GM23338 (cell line): Measurements from ENCODE around the gene NCOR2. TPM values are rescaled to one million over a fixed set of nuclear protein-coding genes. Genes with fewer than 3 reads are reported as not detected.

ENCODE experiments used
- ATAC-seq: fragments of 200-7000 bp; cut with Tn5 transposase; 3 replicates; pipeline ENCODE4 v1.9.1; 2020
- DNase-seq: peaks from one replicate; pipeline ENCODE4 v3.0.0-alpha.2; 2015; ENCODE audit warnings: low spot score
- H2AFZ ChIP-seq: fragments of 200-600 bp; sonication (generic); 2 replicates; pipeline ENCODE4 v1.8.0; 2016; ENCODE audit warnings: antibody characterized with exemption, mild to moderate bottlenecking, moderate library complexity
- H3F3A ChIP-seq: fragments of 200-600 bp; sonication (generic); replicated peaks from 2 replicates; pipeline ENCODE4 v1.8.0; 2017; ENCODE audit warnings: antibody characterized with exemption, mixed run types, low read depth
- H3K27ac ChIP-seq: fragments of 200-600 bp; sonication (generic); 2 replicates; pipeline ENCODE4 v1.6.1; 2016; ENCODE audit warnings: low read depth
- H3K27me3 ChIP-seq: fragments of 200-600 bp; sonication (generic); 2 replicates; pipeline ENCODE4 v1.8.0; 2016; ENCODE audit warnings: mild to moderate bottlenecking, mixed run types, moderate library complexity; ENCODE audit not compliant: insufficient read depth
- H3K36me3 ChIP-seq: fragments of 200-600 bp; sonication (generic); 2 replicates; pipeline ENCODE4 v1.8.0; 2016; ENCODE audit warnings: mild to moderate bottlenecking; ENCODE audit not compliant: insufficient read depth
- H3K4me1 ChIP-seq: fragments of 200-600 bp; sonication (generic); 2 replicates; pipeline ENCODE4 v1.8.0; 2016; ENCODE audit warnings: mild to moderate bottlenecking, moderate library complexity; ENCODE audit not compliant: insufficient read depth
- H3K4me2 ChIP-seq: fragments of 200-600 bp; sonication (generic); 2 replicates; pipeline ENCODE4 v1.7.1; 2017; ENCODE audit warnings: mixed run types
- H3K4me3 ChIP-seq: fragments of 200-600 bp; sonication (generic); 2 replicates; pipeline ENCODE4 v1.6.1; 2016; ENCODE audit warnings: mixed run types
- H3K79me2 ChIP-seq: fragments of 200-600 bp; sonication (generic); replicated peaks from 2 replicates; pipeline ENCODE4 v1.8.0; 2017; ENCODE audit warnings: mild to moderate bottlenecking; ENCODE audit not compliant: insufficient read depth
- H3K9me2 ChIP-seq: fragments of 200-600 bp; sonication (generic); 2 replicates; pipeline ENCODE4 v1.8.0; 2017; ENCODE audit not compliant: insufficient read depth
- H4K20me1 ChIP-seq: fragments of 200-600 bp; sonication (generic); replicated peaks from 2 replicates; pipeline ENCODE4 v1.8.0; 2017; ENCODE audit warnings: mild to moderate bottlenecking; ENCODE audit not compliant: insufficient read depth
- H3K27ac Mint-ChIP-seq: 2 replicates; pipeline ENCODE4 v1.8.0; 2020; ENCODE audit warnings: inconsistent platforms, mild to moderate bottlenecking, moderate library complexity, mixed read lengths
- H3K27me3 Mint-ChIP-seq: 3 replicates; pipeline ENCODE4 v1.8.0; 2022; ENCODE audit warnings: low read depth, mild to moderate bottlenecking, moderate library complexity, mixed read lengths, inconsistent platforms; ENCODE audit not compliant: insufficient read depth, poor library complexity
- H3K36me3 Mint-ChIP-seq: 3 replicates; pipeline ENCODE4 v1.8.0; 2021; ENCODE audit warnings: low read depth, mild to moderate bottlenecking, inconsistent platforms, moderate library complexity, mixed read lengths
- H3K4me1 Mint-ChIP-seq: 3 replicates; pipeline ENCODE4 v1.8.0; 2020; ENCODE audit warnings: mild to moderate bottlenecking, inconsistent platforms, mixed read lengths
- H3K4me3 Mint-ChIP-seq: 3 replicates; pipeline ENCODE4 v1.8.0; 2021; ENCODE audit warnings: moderate library complexity, mild to moderate bottlenecking, inconsistent platforms, mixed read lengths
- H3K9me3 Mint-ChIP-seq: 3 replicates; pipeline ENCODE4 v1.8.0; 2020; ENCODE audit warnings: moderate library complexity, mild to moderate bottlenecking, inconsistent platforms, mixed read lengths
- CREB1 ChIP-seq: fragments of 250-450 bp; sonication (Bioruptor Pico); IDR thresholded peaks from 2 replicates; pipeline ENCODE4 v1.5.0; 2020; ENCODE audit warnings: low read depth, mild to moderate bottlenecking, moderate library complexity
- ETS1 ChIP-seq: IDR thresholded peaks from 2 replicates; pipeline ENCODE4 v1.6.1; 2016; ENCODE audit warnings: antibody characterized with exemption
- EZH2 ChIP-seq: fragments of 200-600 bp; sonication (generic); IDR thresholded peaks from one replicate; pipeline ENCODE4 v1.8.0; 2017; ENCODE audit warnings: antibody characterized with exemption, mild to moderate bottlenecking, low read depth; ENCODE audit not compliant: unreplicated experiment
- EZH2phosphoT487 ChIP-seq: fragments of 200-600 bp; sonication (generic); IDR thresholded peaks from one replicate; pipeline ENCODE4 v1.8.1; 2018; ENCODE audit warnings: antibody characterized with exemption; ENCODE audit not compliant: unreplicated experiment
- JUNB ChIP-seq: IDR thresholded peaks from one replicate; pipeline ENCODE4 v1.6.1; 2016; ENCODE audit warnings: antibody characterized with exemption; ENCODE audit not compliant: unreplicated experiment
- STAT1 ChIP-seq: IDR thresholded peaks from one replicate; pipeline ENCODE4 v1.6.1; 2016; ENCODE audit warnings: antibody characterized with exemption; ENCODE audit not compliant: unreplicated experiment
- ZNF114 ChIP-seq: fragments of 250-450 bp; sonication (Bioruptor Pico); IDR thresholded peaks from 2 replicates; pipeline ENCODE4 v1.5.0; 2020; ENCODE audit warnings: mild to moderate bottlenecking, moderate library complexity
- ZNF331 ChIP-seq: fragments of 250-450 bp; sonication (Bioruptor Pico); IDR thresholded peaks from 2 replicates; pipeline ENCODE4 v1.5.0; 2020; ENCODE audit warnings: low read depth, mild to moderate bottlenecking, moderate library complexity
- ZNF462 ChIP-seq: fragments of 250-450 bp; sonication (Bioruptor Pico); IDR thresholded peaks from 2 replicates; pipeline ENCODE4 v1.5.0; 2020; ENCODE audit warnings: mild to moderate bottlenecking, moderate library complexity
- polyA plus RNA-seq: library from polyadenylated mRNA; unstranded; fragments of >200 nt; fragmentation: Nextera tagmentation; extraction: Ambion mirVana; gene quantifications from 2 replicates; pipeline ENCODE4 v1.2.1, GENCODE V29; 2016
- total RNA-seq: library from RNA; depleted of rRNA; stranded (reverse); fragments of >200 nt; shearing (Covaris generic); gene quantifications from 2 replicates; pipeline ENCODE4 v1.2.3, GENCODE V29; 2014
- TF ChIP-seq, protein P1 (sequence below): IDR thresholded peaks from one replicate; pipeline ENCODE4 v1.6.1; 2018; ENCODE audit warnings: antibody characterized with exemption; ENCODE audit not compliant: unreplicated experiment

NCOR2 gene
- total and polyA plus RNA-seq, 2 experiments from 2014 or later = 69.6 to 190 TPM

DNA sequence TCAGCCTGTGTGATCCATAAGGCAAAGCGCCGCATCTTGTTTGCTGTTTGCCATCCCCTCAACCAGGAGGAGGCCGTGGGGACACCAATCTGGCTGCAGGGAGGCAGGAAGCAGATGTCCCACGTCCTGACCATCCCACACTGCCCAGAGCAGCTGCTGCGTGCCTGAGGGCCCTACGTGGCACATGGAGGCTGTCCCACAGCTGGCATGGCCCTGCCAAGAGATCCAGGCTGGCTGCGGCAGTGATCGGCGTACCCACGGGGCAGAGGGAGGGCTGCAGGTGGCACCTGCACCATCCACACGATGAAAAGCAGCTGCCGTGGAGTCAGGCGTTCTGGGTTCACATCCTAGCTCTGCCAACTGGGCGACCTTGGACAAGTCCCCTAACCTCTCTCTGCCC is 42.0 kb downstream of the NCOR2 start (continued):
- TF ChIP-seq ZNF114 (CRISPR knock-in tag) (no peak), EZH2phosphoT487 (no peak), JUNB (no peak), ETS1 (no peak), EZH2 (no peak), ZNF331 (CRISPR knock-in tag) (no peak), STAT1 (no peak)
- TF ChIP-seq, protein P1, sequence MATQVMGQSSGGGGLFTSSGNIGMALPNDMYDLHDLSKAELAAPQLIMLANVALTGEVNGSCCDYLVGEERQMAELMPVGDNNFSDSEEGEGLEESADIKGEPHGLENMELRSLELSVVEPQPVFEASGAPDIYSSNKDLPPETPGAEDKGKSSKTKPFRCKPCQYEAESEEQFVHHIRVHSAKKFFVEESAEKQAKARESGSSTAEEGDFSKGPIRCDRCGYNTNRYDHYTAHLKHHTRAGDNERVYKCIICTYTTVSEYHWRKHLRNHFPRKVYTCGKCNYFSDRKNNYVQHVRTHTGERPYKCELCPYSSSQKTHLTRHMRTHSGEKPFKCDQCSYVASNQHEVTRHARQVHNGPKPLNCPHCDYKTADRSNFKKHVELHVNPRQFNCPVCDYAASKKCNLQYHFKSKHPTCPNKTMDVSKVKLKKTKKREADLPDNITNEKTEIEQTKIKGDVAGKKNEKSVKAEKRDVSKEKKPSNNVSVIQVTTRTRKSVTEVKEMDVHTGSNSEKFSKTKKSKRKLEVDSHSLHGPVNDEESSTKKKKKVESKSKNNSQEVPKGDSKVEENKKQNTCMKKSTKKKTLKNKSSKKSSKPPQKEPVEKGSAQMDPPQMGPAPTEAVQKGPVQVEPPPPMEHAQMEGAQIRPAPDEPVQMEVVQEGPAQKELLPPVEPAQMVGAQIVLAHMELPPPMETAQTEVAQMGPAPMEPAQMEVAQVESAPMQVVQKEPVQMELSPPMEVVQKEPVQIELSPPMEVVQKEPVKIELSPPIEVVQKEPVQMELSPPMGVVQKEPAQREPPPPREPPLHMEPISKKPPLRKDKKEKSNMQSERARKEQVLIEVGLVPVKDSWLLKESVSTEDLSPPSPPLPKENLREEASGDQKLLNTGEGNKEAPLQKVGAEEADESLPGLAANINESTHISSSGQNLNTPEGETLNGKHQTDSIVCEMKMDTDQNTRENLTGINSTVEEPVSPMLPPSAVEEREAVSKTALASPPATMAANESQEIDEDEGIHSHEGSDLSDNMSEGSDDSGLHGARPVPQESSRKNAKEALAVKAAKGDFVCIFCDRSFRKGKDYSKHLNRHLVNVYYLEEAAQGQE = no peak

DNA sequence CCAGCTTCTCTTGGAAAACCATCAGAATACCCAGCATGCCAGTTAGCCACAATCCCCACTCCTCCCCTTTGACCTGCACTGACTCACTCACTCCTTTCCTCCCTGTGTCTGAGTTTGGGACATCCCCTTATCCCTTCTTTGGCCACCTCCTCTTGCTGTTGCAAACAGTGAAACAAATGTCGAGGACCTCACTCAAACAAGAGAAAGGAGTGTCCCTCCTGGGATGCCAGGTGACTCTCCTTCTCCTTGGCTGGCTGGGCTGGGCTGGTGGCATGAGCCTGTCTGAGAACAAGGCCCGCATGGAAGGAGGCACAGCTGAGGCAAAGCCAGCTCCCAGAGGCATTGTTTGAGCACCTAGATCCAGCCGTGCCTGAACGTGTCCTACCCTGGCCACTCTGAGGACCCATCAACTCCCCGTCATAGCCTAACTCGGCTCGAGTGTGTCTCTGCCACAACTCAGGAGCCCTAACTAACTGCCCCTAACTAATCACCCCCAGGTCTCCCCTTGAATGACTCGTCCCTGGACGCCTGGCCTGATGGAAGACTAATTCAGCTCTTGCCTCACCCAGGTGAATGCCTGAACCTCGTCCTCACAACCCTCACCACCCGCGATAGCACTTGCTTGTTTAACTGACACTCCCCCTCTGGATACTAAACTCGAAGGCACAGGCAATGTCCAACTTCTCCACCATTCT is 43.0 kb downstream of the NCOR2 start:
- peak overlapping the region; percentile 41; the same call in 1 of the 2 replicates for H3K27ac Mint-ChIP-seq
- TF ChIP-seq JUNB = no peak
- no peak for TF ChIP-seq EZH2
- TF ChIP-seq ZNF114 (CRISPR knock-in tag) = no peak
- no peak for TF ChIP-seq ZNF331 (CRISPR knock-in tag)
- no peak for TF ChIP-seq ZNF462 (CRISPR knock-in tag)
- no peak for TF ChIP-seq STAT1
- no peak for TF ChIP-seq CREB1 (CRISPR knock-in tag)

More for the DNA sequence above, 43.0 kb downstream of the NCOR2 start:
- H3K36me3 Mint-ChIP-seq = peaks cover 14% of the 10 kb centered on the region
- Histone ChIP-seq H3K36me3 (no peaks in the 10 kb centered on the region), H3K27me3 (no peaks in the 10 kb centered on the region), H4K20me1 (peaks cover 39% of the 10 kb centered on the region), H3K9me2 (no peaks in the 10 kb centered on the region), H2AFZ (no peak overlapping the region), H3K27ac (no peak overlapping the region), H3K4me3 (no peak overlapping the region), H3K4me1 (no peaks in the 10 kb centered on the region; the same call in 1 of the 2 replicates), H3K4me2 (no peak overlapping the region), H3F3A (no peaks in the 10 kb centered on the region), H3K79me2 (peaks cover 99% of the 10 kb centered on the region)
- ATAC-seq (no peak), DNase-seq (no peak)
- peaks cover 11% of the 10 kb centered on the region for H3K27me3 Mint-ChIP-seq
- H3K4me1 Mint-ChIP-seq = peaks cover 27% of the 10 kb centered on the region
- H3K4me3 Mint-ChIP-seq = no peak overlapping the region
- H3K9me3 Mint-ChIP-seq = no peaks in the 10 kb centered on the region; the same call in 2 of the 3 replicates
